ENCODE data around the gene MPRIP.

MPRIP gene

GRCh38 chr17:17041018-17041521 lies 1.2 kb upstream of the MPRIP start:
- H3K4me3 ChIP-seq (ENCODE audit: low read length): peak overlapping the region; percentile 66; the same call in 1 of the 2 replicates

DNA sequence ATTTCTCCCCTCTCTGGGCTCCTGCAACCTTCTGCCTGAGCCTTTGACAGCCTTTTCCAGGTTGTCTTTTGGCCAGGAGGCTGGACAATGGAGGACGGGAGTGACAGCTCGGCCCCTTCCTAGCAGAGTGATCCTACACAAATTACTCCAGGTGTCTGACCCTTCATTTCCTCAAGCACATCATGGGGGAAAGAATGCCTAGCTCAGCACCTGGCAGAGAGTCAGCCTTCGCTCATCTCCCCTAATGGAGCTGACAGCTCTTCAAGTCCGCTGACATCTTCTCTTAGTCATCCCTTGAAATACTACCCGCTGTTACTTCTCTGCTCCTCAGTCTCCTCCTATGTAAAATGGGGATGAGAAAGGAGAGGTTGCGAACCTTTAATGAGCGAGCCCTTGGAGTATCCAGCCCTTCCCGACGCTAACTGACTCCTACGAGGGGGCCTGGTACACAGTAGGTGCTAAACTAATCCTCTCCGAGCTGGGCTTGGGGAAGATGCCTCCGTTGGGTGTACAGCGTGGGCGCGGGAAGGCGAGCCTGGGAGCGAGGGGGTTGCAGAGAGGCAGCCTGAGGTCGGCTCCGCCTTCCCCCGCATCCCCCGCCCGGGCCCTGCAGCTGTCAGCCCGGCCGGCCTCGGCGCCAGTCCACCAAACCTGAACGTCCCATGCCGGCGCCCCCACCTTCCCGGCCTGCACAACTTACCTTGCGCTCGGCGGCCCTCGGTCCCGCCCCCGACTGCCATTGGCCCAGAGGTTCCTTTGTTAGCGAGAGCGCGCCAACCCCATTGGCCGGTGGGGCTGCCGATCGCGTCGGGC lies 480 bp upstream of the MPRIP start:
- DNase-seq (ENCODE audit: low read depth): peak; percentile 97
- H3K4me3 ChIP-seq (ENCODE audit: low read length): peak overlapping the region; percentile 66
- TF ChIP-seq, protein P1, sequence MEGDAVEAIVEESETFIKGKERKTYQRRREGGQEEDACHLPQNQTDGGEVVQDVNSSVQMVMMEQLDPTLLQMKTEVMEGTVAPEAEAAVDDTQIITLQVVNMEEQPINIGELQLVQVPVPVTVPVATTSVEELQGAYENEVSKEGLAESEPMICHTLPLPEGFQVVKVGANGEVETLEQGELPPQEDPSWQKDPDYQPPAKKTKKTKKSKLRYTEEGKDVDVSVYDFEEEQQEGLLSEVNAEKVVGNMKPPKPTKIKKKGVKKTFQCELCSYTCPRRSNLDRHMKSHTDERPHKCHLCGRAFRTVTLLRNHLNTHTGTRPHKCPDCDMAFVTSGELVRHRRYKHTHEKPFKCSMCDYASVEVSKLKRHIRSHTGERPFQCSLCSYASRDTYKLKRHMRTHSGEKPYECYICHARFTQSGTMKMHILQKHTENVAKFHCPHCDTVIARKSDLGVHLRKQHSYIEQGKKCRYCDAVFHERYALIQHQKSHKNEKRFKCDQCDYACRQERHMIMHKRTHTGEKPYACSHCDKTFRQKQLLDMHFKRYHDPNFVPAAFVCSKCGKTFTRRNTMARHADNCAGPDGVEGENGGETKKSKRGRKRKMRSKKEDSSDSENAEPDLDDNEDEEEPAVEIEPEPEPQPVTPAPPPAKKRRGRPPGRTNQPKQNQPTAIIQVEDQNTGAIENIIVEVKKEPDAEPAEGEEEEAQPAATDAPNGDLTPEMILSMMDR (conservative IDR thresholded peaks at IDR 0.05; ENCODE audit: low read length): no peak

More at GRCh38 chr17:17041018-17041521, 1.2 kb upstream of the MPRIP start:
- TF ChIP-seq, protein P1 (conservative IDR thresholded peaks at IDR 0.05; ENCODE audit: low read length): no peak
- peak; percentile 55 for DNase-seq (ENCODE audit: low read depth)

DNA sequence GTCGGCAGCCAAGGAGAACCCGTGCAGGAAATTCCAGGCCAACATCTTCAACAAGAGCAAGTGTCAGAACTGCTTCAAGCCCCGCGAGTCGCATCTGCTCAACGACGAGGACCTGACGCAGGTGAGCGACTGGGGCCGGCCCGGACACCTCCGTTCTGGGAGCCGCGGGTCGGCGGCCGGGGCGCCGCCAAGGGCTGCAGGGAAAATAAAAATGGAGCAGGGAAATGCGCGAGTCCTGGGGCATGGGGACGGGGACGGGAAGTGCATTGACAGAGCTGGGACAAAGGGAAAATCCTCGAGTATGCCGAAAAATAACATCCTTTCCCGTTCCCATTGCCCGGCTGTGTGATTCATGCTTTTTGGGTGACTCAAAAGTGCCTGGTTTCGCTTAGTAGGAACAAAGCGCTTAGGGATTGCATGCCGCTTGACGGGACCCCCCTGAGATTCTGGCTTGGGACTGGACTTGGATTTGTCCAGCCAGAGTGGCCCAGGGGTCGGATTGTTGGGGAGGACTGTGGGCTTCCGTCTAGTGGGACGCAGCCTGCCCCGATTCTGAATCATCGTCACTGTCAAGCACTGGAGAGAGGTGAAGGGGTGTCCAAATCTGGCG lies 699 bp downstream of the MPRIP start:
- DNase-seq (ENCODE audit: low read depth): peak; percentile 46
- peak overlapping the region; percentile 89 for H3K4me3 ChIP-seq (ENCODE audit: low read length)
- TF ChIP-seq, protein P1 (conservative IDR thresholded peaks at IDR 0.05; ENCODE audit: low read length): no peak

DNA sequence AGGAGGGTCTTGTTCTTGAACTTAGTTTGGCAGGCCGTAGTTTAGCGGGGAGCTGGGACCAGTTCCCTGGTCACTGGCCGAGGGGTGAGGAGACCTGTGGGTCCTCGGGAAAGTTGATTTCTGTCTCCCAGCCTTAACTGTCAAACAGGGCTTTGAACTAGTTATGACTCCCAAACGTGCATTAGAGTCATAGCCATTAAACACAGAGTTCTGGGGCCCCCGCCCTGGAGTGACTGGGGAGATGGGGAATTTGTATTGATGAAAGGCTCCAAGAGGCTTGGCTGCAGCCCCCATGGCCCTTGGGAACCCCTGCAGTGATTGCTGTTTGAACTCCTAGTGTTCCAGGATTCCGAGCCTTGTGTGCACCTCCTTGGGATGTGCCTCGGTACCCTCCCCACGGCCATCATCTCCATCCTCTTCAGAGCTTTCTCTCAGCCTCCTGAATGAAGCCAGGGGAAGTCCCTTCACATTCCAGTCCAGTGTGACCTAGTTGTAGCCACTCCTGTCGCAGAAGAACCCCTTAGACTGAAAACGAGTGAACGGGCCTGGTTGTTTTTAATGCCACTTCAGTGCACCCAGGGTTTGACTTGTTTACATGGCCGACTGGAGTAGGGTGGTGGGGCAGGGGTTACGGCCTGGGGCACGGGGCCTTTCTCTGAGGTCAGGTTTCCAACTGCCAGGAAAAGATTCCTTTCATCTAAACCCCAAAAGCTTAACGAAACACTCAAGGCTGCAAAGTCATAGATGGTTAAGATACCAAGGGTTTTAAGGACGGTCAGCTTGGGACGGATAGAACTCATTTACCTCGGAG lies 1.4 kb downstream of the MPRIP start:
- TF ChIP-seq, protein P1 (conservative IDR thresholded peaks at IDR 0.05; ENCODE audit: low read length): no peak
- H3K4me3 ChIP-seq (ENCODE audit: low read length): peak overlapping the region; percentile 89
- DNase-seq (ENCODE audit: low read depth): no peak

DNA sequence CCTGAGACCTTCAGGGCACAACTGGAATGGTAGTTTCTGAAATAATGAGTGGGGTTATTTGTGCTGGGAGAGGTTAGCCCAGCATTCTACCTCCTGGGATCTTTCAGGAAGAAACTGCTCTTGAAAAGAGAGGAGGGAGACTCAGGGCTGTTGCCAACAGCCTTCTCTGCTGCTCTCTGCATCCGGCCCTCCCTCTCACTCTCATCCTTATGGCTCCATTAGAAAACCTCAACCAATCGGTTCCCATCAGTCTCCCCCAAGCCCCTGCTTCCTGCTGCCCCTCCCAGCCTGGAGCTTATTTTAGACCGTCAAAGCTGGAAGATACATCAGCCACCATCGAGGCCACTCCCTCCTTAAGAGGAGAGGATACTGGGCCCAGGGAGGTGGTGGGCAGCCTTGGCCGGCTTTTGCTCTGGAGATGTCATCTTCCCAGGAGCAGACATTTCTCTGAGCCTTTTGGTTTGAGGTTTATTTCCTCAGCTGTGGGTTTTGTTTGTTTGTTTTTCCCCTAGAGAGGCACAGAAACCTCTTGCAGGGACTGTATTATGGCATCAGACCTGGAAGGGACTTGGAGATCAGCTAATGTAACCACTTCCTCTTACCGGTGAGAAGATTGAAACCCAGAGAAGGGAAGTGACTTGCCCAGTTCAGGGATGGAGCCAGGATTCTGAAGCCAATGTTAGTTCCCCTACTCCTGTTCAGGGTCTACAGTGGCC lies 2.7 kb downstream of the MPRIP start:
- TF ChIP-seq, protein P1 (conservative IDR thresholded peaks at IDR 0.05; ENCODE audit: low read length): no peak
- peak overlapping the region; percentile 89 for H3K4me3 ChIP-seq (ENCODE audit: low read length)
- peak; percentile 73 for DNase-seq (ENCODE audit: low read depth)

GRCh38 chr17:17048106-17048505 lies 5.8 kb downstream of the MPRIP start:
- no peak for DNase-seq (ENCODE audit: low read depth)
- no peak overlapping the region for H3K4me3 ChIP-seq (ENCODE audit: low read length)
- TF ChIP-seq, protein P1 (conservative IDR thresholded peaks at IDR 0.05; ENCODE audit: low read length): no peak

Measured in AG10803 (cell line).